HG03025 (cell line): ENCODE measurements around the gene TET3.

ENCODE experiments used
- ATAC-seq: cut with Tn5 transposase; IDR thresholded peaks from one replicate; pipeline ENCODE4 v1.9.1; 2021; ENCODE audit warnings: mild to moderate bottlenecking, moderate library complexity; ENCODE audit not compliant: unreplicated experiment, low FRiP score

TET3 gene

DNA sequence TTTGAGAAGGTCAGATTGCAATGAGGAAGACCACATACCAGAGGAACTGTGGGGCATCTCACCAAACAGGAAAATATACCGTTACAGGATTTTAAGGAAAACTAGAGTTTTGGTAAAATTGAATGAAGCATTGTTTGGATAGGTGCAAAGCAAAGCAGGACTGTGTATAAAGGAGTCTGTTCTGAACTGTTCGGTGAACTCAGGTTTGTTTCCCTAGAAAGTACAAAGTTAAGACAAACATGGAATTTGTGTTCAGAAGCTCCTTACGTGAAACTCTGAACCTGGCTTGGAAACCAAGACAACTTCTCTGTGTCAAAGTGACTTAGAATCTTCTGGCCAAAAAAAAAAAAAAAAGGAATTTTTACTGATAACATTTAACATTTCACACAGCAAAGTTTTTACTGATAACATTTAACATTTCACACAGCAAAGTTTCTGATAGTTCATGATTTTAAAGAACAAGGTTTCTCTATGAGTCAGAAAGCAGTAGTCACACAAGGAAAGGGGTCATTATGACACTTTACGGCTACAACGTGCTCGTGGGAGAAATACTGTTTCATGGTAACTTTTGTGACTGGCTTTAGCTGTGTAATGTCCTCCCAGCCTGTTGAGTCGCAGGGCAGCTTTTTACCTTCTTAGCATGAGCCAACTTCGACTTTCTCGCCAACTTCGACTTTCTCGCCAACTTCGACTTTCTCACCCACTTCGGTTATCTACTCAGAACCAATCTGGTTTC is 21.2 kb upstream of the TET3 start:
- no peak for ATAC-seq

DNA sequence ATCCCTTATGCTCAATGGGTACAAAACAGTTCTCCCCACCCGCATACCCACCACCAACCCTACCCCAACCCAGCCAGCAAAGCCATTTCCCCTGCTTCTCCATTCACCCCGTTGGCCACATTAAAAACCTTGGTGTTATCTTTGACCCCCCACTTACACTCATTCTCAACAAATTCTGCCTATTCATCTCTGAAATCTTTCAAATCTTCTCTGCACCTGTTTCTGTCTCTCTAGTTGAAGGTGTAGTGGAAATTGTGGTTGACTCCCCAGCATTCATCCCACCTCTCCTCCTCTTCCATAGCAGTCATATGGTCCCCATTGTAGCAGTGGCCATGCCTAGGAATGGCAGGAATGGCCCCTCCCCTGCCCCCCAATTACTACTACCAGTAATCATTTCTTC is 20.5 kb upstream of the TET3 start:
- ATAC-seq, result no peak

DNA sequence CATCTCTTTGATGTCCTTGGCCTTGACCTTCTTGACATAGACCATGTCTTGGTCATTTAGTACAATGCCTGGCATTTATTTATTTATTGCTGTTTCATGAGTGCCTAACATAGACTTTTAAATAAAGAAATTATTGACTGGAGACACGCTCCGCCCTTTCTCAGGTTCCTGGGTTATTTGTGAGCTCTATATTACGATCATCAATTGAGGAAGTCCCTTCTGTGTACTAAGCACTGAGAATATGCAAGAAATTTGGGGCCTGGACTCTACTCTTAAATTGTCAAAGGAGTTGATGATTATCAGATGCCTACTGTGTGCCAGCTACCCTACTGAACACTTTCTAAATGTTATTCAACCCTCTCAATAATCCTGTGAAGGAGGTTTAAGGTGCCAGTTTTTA is 19.7 kb upstream of the TET3 start:
- ATAC-seq, result no peak

DNA sequence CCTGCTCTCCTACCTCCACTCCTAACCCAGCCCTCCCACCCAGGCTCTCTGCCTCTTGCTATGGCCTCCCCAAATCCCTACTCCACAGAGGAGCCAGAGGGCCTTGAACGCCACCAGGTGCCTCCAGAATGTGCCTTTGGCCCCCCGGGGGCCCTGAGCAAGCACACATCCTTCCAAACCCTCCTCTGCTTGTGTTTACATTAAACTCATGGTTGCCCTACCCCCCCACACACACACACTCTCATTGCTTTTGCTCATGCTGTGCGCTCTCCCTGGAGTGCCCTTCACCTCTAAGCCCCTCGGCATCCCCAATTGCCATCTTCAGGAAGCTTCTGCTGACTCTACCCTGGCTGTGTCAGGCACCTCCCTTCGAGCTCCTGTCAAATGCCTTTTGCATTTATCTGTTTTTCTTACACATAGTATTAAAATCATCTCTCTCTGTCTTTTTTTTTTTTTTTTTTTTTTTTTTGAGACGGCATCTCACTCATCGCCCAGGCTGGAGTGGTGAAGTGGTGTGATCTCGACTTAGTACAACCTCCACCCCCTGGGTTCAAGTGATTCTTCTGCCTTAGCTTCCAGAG is 16.3 kb upstream of the TET3 start:
- no peak for ATAC-seq

DNA sequence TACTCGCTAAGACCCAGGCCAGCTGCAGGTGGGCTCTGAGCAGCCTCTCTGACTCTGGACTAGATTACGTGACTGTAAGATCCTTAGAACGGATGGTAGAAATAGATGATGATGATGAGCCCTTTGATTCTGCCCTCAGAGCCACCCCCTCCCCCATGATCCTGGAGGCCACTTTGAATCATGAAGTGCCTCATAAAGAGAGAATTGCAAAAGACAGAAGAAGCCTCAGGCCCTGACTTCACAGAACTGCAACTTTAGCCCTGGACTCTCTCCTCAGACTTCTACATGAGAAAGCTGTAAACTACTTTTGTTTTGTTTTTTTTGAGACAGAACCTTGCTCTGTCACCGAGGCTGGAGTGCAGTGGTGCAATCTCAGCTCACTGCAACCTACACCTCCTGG is 15.4 kb upstream of the TET3 start:
- ATAC-seq, result no peak

DNA sequence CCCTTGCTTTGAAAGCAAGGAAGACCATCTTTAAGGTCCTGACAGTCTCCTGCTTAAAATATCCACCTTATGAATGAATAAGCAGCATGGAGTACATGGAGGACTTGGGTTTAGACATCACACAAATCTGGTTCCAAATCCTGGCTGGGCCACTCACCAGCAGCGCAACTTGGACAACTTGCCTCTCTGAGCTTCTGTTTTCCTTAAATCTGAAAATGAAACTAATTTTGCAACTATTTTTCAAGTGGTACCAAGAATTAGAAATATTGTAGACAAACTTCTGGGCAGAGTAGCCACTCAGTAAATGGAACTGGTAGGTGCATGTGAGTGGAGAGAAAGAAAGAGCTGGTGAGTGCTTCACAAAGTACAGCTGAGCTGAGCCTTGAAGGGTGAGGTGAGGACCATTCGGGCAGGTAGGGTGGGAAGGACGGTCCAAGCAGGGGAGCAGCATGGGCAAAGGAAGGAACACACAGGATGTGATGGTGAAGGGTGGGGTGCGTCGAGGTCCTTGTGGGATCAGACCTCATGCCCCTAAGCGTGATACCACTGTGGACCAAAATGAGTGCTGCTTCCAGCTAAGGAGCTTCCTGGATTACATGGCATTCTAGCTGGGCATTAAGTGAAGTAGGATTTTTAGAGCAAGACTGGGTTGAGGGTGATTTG is 14.4 kb upstream of the TET3 start:
- no peak for ATAC-seq

DNA sequence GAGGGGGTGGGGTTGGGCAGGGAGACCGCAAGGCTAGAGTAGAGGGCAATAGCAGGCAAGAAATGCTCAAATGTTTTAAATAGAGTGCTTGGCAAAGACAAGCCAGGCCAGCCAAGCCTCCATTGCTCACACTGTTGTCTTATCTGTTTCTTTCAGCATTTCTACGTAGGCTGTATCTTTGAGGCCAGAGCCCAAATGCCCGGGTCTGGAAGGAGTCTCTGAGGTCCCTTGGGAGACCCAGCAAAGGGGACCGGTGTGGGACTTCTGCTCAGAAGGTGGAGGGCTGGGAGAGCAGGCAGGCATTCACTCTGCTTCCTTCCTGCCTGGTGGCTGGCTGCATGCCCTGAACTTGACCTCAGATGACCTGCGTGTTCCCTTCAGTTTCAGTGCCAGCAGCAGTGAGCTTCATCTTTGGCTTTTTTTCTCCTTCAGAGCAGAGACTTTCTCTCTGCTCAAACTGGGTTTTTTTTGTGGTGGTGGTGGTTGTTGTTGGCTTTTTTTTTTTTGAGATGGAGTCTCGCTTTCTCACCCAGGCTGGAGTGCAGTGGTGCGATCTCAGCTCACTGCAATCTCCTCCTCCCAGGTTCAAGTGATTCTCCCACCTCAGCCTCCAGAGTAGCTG is 13.7 kb upstream of the TET3 start:
- peak; percentile 65 for ATAC-seq

DNA sequence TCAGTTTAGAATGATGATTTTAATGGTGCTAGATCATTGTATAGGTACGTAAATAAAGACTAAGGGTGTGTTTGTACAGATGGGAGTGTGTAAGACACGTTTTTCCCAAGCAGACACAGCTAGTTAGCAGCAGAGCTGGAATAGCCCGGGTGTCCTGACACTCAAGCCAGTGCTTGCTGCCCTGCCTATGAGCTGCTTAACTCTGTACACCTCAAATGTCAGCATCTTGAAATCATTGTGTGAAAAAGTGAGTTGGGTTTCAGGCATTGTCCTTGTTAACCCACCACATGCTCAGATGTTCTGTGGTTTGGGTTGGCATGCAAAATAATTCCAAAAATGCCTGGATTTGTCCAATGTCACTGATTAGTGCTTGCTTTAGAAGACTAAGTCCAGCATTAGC is 13.0 kb upstream of the TET3 start:
- no peak for ATAC-seq

DNA sequence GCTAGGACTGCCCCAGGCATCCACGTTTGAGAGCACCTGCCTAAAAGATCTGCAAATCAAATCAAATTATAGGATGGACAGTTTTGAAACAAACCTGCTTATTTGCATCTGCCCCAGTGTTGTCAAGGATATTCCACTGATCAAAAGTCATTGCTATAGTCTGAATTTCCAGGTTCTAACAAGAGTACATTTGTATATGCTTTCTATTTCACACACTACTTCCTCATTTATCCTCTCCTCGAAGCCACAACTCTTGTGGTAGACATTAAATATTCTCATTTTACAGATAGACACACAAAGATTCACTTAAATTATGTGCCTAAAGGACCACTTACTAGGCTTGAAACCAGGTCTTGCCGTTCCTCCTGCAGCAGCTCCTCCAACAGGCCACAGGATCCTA is 11.9 kb upstream of the TET3 start:
- no peak for ATAC-seq

DNA sequence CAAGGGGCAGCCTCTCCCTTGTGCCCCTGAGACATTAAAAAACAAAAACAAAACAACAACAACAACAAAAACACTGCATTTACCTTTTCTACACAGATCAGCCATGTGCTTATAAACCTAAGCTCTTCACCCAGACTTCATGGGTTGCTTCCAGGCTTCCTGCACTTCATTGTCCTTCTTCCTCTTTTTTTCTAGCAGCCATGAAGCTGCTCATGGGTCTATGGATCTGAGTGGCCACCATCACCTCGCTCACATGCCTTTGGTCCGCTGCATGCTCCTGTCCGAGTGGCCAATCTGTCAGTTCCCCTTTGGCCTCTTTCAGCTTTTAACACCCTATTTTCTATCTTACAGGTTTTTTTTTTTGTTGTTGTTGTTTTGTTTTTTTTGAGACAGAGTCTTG is 9.0 kb upstream of the TET3 start:
- no peak for ATAC-seq

DNA sequence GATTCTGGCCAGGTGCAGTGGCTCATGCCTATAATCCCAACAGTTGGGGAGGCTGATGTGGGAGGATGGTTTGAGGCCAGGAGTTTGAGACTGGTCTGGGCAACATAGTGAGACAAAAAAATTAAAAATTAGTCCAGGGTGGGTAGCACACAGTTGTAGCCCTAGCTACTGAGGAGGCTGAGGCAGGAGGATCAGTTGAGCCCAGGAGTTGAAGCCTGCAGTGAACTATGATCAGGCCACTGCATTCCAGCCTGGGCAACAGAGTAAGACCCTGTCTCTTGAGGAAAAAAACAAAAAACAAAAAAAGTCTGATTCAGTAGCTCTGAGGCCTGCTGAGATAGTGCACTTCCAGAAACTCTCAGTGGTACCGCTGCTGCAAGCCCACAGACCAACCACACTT is 7.9 kb upstream of the TET3 start:
- ATAC-seq, result no peak

DNA sequence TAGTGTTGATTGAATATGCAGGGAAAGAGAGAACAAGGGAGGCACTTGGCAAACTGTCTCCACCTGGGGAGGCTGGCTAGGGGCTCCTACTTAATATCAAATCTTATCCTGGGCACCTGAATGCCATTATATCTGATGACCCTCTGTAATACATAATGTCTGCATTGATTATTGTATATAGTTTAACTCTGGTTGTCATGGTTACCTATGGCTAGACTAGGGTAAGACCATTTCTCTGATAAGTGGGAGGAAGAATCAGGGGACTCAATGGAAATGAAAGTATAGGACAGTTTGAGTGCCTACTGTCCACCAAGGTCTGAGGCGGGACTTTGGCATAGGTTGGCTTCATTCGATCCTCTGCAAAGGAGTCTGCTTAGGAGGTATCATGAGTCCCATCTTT is 7.2 kb upstream of the TET3 start:
- ATAC-seq, result no peak

DNA sequence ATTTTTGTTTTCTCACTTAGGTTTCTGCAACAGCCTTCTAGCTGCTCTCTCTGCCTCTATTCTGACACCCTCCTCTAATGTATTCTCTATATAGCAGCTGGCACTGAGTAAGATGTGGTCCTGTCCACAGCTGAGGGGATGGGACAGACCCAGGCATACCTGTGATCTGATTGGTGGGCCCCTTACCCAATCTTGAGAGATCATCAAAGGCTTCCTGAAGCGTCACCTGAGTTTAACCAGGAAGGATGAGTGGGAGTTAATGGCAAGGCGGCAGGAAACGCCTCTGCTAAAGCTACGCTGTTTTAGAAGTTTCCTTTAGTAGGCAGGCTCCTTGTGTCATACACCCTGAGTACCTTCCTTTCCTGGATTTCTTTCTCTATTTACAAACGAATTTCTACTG is 5.7 kb upstream of the TET3 start:
- no peak for ATAC-seq

DNA sequence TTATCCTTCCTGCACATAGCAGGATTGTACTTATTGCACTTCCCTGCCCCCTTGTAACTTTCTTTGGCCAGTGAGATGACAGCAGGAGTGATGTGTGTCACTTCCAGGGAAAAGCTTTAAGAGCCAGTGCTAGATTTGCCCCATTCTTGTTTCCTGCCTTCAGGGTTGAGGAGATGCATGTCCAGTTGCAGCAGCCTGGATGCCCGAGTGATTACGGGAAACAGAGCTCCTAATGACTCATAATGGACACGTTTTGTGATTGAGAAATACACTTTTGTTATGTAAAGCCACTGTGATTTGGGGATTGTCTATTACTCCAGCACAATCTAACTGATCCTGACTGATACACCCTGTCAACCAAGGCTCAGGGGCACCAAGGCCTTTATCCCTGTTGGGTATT is 5.0 kb upstream of the TET3 start:
- no peak for ATAC-seq

DNA sequence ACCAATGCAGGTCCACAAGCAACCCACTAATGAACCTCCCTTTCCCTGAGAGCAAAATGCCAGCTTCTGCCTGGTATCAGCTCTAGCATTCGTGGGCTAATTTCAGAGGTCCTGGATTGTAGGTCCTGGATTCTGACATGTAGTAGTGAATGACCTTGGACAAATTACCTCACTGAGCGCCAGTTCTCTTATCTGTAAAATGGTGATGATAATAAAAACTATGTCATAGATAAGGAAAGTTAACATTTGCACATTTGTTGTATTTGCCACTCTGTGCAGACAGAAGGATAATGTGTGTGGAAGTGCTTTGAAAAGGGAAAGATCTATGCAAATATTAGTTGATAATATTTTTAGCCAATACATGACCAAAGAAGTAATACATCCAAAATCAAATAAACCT is 4.1 kb upstream of the TET3 start:
- ATAC-seq, result no peak

DNA sequence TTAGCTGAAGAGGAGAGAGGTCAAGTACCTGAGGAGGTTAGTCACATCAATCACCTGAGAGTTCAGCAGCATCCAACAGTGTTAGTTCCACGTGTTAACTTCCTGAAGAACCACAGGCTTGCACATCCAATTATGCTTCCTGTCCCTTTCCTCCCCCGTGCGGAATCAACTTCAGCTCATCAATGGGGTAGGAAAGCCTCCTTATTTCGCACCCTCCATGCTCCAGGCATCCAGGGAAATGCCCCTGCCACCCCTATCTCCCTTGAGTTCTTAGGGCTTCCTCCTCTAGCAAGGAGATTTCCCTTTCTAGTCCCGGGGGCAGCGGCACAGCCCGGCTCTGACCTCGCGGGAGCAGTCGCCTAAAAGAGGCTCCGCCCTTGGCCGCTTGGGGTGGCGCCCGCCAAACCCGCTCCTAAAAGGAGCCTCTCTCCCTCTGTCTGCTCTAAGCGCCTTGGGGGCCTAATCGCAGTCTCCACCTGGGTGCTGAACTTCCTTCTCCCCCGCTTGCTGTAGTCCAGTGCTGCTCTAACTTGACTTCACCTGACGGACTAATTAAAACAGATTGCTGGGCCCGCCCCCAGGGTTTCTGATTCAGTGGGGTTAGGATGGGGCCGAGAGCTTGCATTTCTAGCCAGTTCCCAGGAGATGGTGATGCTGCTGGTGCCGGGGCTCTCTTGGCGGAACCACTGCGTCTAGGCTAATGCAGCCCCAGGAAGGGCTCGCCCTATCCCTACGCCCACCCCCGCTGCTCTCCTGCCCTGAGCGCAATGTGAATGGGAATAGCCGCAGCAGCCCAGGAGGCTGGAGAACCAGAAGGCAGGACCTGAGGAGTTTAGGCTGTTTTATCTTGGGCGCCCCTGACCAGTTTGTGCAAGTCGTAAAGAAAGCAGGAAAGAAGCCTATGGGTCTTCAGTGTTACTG is 3.4 kb upstream of the TET3 start:
- no peak for ATAC-seq

DNA sequence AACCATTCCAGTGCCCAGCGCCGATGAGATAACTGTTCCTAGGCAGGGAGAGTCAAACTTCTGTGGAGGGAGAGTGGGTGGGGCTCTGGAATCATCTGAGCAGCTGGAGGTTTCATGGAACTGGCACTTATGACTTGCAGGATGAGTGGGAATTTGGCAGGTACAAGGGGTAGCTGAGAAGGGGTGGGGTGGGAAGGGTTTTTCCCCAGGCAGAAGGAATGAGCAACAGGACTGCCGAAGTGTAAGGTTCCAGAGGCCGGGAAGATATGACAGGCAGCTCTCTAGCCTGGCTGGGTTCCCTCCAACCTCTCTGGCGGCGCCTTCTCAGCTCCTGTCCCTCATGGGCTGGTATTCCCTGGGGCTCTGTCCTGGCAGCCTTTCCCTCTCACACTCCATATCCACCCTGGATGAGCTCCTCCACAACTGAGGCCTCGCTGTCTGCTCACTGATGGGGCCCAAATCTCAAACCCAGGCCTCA is 2.5 kb upstream of the TET3 start:
- no peak for ATAC-seq

DNA sequence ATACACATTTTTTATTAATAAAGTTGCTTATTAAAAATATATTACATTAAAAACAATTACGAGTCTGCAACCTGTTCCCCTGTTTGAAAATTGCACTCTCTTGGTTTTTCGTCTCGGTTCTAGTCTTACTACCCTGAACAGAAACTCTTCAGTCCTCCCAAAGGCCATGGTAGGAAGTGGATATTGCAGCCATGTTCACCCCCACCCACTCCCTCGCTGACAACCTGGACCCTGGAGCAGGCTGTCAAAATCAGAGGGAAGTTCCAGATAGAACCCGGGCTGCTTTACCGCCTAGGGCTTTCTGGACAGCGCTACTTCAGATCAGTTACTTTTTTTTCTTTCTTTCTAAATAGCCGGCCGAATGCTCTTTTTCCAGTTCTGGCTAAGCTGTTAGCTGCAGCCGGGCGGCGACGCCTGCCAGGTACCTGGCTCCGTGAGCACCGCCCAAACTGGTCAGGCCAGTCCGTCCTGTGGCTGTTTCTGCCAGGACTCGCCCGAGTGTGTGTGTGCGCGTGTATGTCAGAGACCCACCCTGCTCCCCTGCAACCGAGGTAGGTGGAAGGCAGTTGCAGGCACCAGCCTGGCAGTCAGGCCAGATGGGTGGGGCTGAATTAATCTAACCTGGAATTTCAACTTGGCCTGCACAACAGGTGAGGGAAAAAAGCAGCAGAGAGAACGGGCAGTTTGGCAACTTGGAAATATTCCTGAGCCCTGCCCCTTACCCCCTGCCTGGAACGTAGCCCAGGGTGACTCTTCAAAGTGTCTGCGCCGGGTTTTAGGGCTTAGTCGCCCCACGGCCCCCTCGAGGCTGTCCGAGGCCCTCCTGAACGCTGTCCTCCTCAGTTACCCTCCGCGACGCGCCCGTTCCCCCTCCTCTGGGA is 1.1 kb upstream of the TET3 start:
- ATAC-seq, result no peak

DNA sequence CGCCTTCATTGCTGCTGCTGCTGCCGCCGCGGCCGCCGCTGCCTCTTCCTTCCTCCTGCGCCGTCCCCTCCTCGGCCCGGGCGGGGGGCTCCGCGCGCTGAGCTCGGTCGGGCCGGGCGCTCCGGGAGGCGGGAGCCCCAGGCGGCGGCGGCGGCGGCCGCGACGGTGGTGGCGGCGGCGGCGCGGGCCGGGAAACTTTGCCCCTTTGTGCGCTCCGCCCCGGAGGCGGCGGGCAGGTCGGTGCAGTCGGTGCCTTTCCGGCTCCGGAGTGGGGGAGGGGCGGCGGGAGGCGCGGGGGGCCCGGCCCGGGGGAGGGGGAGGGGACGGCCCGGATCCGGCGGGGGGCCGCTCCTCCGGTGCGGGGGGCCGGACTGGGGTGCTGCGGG is 205 bp downstream of the TET3 start:
- ATAC-seq, result no peak
